K562 (cell line): ENCODE measurements around the gene RASGEF1C. TPM values are rescaled to one million over a fixed set of nuclear protein-coding genes. Genes with fewer than 3 reads are reported as not detected.

Experiments used
- ATAC-seq: fragments of 200-7000 bp; cut with Tn5 transposase; 3 replicates; pipeline ENCODE4 v1.9.1; 2020; ENCODE audit warnings: moderate library complexity
- BruUV-seq: library from RNA; stranded (reverse); fragments of 400-500 nt; replicated peaks from 2 replicates; lab custom pipeline; 2021; lab: Mats Ljungman, UMichigan
- CTCF ChIA-PET: fragments of 300-600 bp; formaldehyde crosslinking; extraction: SDS; loops from one replicate; lab custom pipeline; 2021; ENCODE audit warnings: low intra/inter-chr PET ratio; lab: Yijun Ruan, JAX
- POLR2A ChIA-PET: fragments of 300-600, 350-650 bp; sonication (Branson Sonifier 250); formaldehyde crosslinking; extraction: SDS; loops from one replicate; lab custom pipeline; 2021; ENCODE audit warnings: antibody characterized with exemption, inconsistent platforms; lab: Yijun Ruan, JAX
- DNase-seq, 4 experiments: peaks; one replicate each; pipeline versions ENCODE4 v3.0.0 to v3.0.0-alpha.2; 2011 to 2018; ENCODE audit warnings: low spot score in 3 of 4, mixed read lengths in 3 of 4; ENCODE audit errors: extremely low read depth in 1 of 4
- FAIRE-seq: peaks from 2 replicates; lab custom pipeline; 2011; peaks lifted over from hg19 to GRCh38; lab: Jason Lieb, UNC
- H2AFZ ChIP-seq: 2 replicates; pipeline ENCODE4 v1.6.0; 2011; ENCODE audit warnings: low read depth, low read length, control low read depth, inconsistent platforms
- H3K27ac ChIP-seq: fragments of 200-600 bp; 3 replicates; pipeline ENCODE4 v1.8.0; 2011; ENCODE audit warnings: low read depth, mild to moderate bottlenecking, control low read depth, inconsistent platforms, low read length, moderate library complexity, mixed read lengths; ENCODE audit errors: extremely low read depth
- H3K27me3 ChIP-seq, 2 experiments: fragments of 300-600 bp in 1 of 2; 2 replicates in 1 of 2; 3 replicates in 1 of 2; pipeline versions ENCODE4 v1.6.0 to v1.8.0; 2011; ENCODE audit warnings: inconsistent platforms in 2 of 2, low read length in 2 of 2, mild to moderate bottlenecking in 1 of 2, mixed read lengths in 1 of 2, moderate library complexity in 1 of 2; ENCODE audit not compliant: control insufficient read depth in 2 of 2, insufficient read depth in 2 of 2
- H3K36me3 ChIP-seq: fragments of 300-600 bp; 3 replicates; pipeline ENCODE4 v1.8.0; 2011; ENCODE audit warnings: mild to moderate bottlenecking, low read length, inconsistent platforms; ENCODE audit not compliant: control insufficient read depth, insufficient read depth
- H3K4me1 ChIP-seq, 2 experiments: fragments of 200-600 bp in 1 of 2; replicated peaks in 1 of 2; 2 replicates in 1 of 2; 3 replicates in 1 of 2; pipeline versions ENCODE4 v1.5.1 to v1.8.0; 2011; ENCODE audit warnings: inconsistent platforms in 2 of 2, low read length in 2 of 2, mild to moderate bottlenecking in 1 of 2, mixed read lengths in 1 of 2, moderate library complexity in 1 of 2; ENCODE audit not compliant: control insufficient read depth in 2 of 2, insufficient read depth in 2 of 2
- H3K4me2 ChIP-seq: 2 replicates; pipeline ENCODE4 v1.6.1; 2011; ENCODE audit warnings: low read length, control low read depth, inconsistent platforms, mixed read lengths; ENCODE audit not compliant: insufficient read depth
- H3K4me3 ChIP-seq: fragments of 200-600 bp; sonication (generic), shearing (Covaris generic); 2 replicates; pipeline ENCODE4 v1.5.1; 2016; ENCODE audit warnings: control low read depth, inconsistent platforms
- H3K79me2 ChIP-seq: fragments of 200-600 bp; 3 replicates; pipeline ENCODE4 v1.8.0; 2011; ENCODE audit warnings: low read length, inconsistent platforms; ENCODE audit not compliant: control insufficient read depth, insufficient read depth
- H3K9ac ChIP-seq, 2 experiments: 2 replicates each; pipeline versions ENCODE4 v1.6.0 to v1.6.1; 2011; ENCODE audit warnings: low read depth in 2 of 2, low read length in 2 of 2, control low read depth in 1 of 2, inconsistent platforms in 1 of 2, mild to moderate bottlenecking in 1 of 2, mixed read lengths in 1 of 2; ENCODE audit not compliant: insufficient read depth in 1 of 2
- H3K9me1 ChIP-seq: one replicate; pipeline ENCODE4 v1.6.0; 2011; ENCODE audit warnings: inconsistent platforms, mild to moderate bottlenecking, low read length, moderate library complexity; ENCODE audit not compliant: control insufficient read depth, insufficient read depth
- H3K9me3 ChIP-seq: replicated peaks from 2 replicates; pipeline ENCODE4 v1.5.1; 2011; ENCODE audit warnings: low read depth, low read length, inconsistent platforms; ENCODE audit not compliant: control insufficient read depth, insufficient read depth
- H4K20me1 ChIP-seq: replicated peaks from 2 replicates; pipeline ENCODE4 v1.6.1; 2011; ENCODE audit warnings: low read length, inconsistent platforms, mixed read lengths; ENCODE audit not compliant: control insufficient read depth, insufficient read depth
- E2F1 ChIP-seq: sonication (generic); formaldehyde crosslinking; IDR thresholded peaks from 2 replicates; pipeline ENCODE4 v1.8.1; 2023; ENCODE audit warnings: mild to moderate bottlenecking, missing genetic modification reagents, moderate library complexity
- ETV6 ChIP-seq, 3 experiments: fragments of 150-350 bp in 1 of 3; sonication (generic) in 1 of 3; formaldehyde crosslinking in 1 of 3; IDR thresholded peaks; 2 replicates each; pipeline versions ENCODE4 v1.6.1 to v1.8.0; 2014 to 2022; ENCODE audit warnings: borderline replicate concordance in 2 of 3, low read depth in 2 of 3, antibody characterized with exemption in 1 of 3, low read length in 1 of 3, mild to moderate bottlenecking in 1 of 3, missing genetic modification reagents in 1 of 3
- MXI1 ChIP-seq: IDR thresholded peaks from 2 replicates; pipeline ENCODE4 v1.6.1; 2011; ENCODE audit warnings: low read depth, mild to moderate bottlenecking, improper control_type of control experiment, low read length
- ZNF408 ChIP-seq: fragments of 250-450 bp; sonication (Bioruptor Pico); IDR thresholded peaks from 2 replicates; pipeline ENCODE4 v1.4.0; 2020; ENCODE audit warnings: low read depth, mild to moderate bottlenecking, moderate library complexity
- ZNF77 ChIP-seq: fragments of 250-450 bp; sonication (Bioruptor Pico); IDR thresholded peaks from 2 replicates; pipeline ENCODE4 v1.5.0; 2020
- WGBS: fragments of 100-300 bp; shearing (Covaris generic); methylation state at CpG from one replicate; pipeline ENCODE4 v1.1.6; 2016; ENCODE audit warnings: low coverage, mixed read lengths; ENCODE audit not compliant: insufficient coverage; ENCODE audit errors: missing lambda C conversion rate; 5-methylcytosine and 5-hydroxymethylcytosine counted together
- in situ Hi-C: fragments of 300-500 bp; cut with MboI; formaldehyde crosslinking; loops from 4 replicates; pipeline ENCODE4 v1.15.0; 2018; ENCODE audit warnings: inconsistent platforms, mixed read lengths
- intact Hi-C: fragments of 100-400 bp; cut with micrococcal nuclease; formaldehyde crosslinking; loops from 2 replicates; pipeline ENCODE4 v1.14.2; 2022
- polyA plus RNA-seq, 8 experiments: library from polyadenylated mRNA; depleted of rRNA in 4 of 8; stranded (reverse) in 5 of 8; unstranded in 3 of 8; fragments of >200 nt; fragmentation: Nextera tagmentation in 2 of 8; fragmentation: Illumina TruSeq in 1 of 8; extraction: Ambion mirVana in 2 of 8; extraction: Trizol in 1 of 8; gene quantifications; 2 replicates each; pipeline versions ENCODE4 v1.2.1 to v1.2.3, GENCODE V29; 2011 to 2014; ENCODE audit warnings: inconsistent platforms in 1 of 8, missing spikeins in 1 of 8
- total RNA-seq, 7 experiments: library from RNA; depleted of rRNA in 6 of 7; stranded (reverse); fragments of >200 nt in 6 of 7; fragmentation: Illumina TruSeq in 2 of 7; extraction: Trizol in 2 of 7; gene quantifications; 2 replicates each; pipeline versions ENCODE4 v1.2.1 to v1.2.3, GENCODE V29; 2011 to 2021; ENCODE audit warnings: low replicate concordance in 1 of 7

RASGEF1C gene
- total and polyA plus RNA-seq, 9 of the 15 experiments (the other 6 are each of a cell fraction or from before 2014, with no cell fraction given) = 0.04 to 1.1 (median 0.21) TPM; not detected in 4

DNA sequence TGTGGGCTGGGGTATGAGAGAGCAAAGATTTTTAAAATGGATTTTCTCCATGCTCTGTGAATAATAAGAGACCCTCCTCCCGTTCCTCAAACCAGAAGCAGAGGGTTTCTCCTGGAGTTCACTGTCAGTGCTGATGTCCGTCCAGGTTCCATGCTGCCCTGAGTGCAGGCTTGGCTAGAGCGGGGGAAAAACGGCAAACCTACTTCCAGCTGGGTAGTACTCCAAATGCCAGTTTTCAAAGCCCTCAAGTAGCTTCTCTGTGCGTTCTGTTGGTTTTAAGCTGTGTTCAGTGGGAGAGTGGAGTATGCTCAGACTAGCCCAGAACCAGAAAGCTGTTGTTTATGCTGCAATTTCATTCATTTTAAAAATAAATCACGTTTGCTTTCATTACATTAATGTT is 40.3 kb downstream of the RASGEF1C start:
- no peak for TF ChIP-seq E2F1 (CRISPR knock-in tag)
- no peak for TF ChIP-seq MXI1
- TF ChIP-seq ETV6 (IDR thresholded peaks at IDR 0.05; ENCODE audit: borderline replicate concordance in 1 of 2, low read depth in 2 of 2, low read length in 1 of 2) = no peak
- TF ChIP-seq ETV6 (CRISPR knock-in tag; IDR thresholded peaks at IDR 0.05; ENCODE audit: borderline replicate concordance) = no peak
- TF ChIP-seq ZNF77 (CRISPR knock-in tag) = no peak
- TF ChIP-seq ZNF408 = no peak
- Histone ChIP-seq H3K4me3 (no peak overlapping the region), H3K9me1 (no peaks in the 10 kb centered on the region), H2AFZ (no peak overlapping the region), H4K20me1 (peaks cover 10% of the 10 kb centered on the region; the same call in 1 of the 2 replicates), H3K4me1 (peaks cover 0 to 19% of the 10 kb centered on the region in 2 experiments; a peak in 1 of 5 replicates), H3K9ac (no peak overlapping the region), H3K79me2 (no peaks in the 10 kb centered on the region), H3K36me3 (no peaks in the 10 kb centered on the region), H3K4me2 (no peak overlapping the region), H3K27me3 (peaks cover 29 to 47% of the 10 kb centered on the region in 2 experiments), H3K9me3 (no peaks in the 10 kb centered on the region), H3K27ac (no peak overlapping the region)
- 15% methylated on average over 6 of the region's 6 CpGs for WGBS
- ATAC-seq (no peak), DNase-seq (no peak), FAIRE-seq (no peak)
- ChIA-PET POLR2A (interaction anchor here (0.6 kb wide), 1 partner anchor 140 kb away, joined by 3 read pairs; no protein-coding TSS in a partner anchor), CTCF (no interaction called here)
- BruUV-seq = no TSS peak
- intact Hi-C loops (no loop called here), in situ Hi-C loops (no loop called here)
